Transverse colon (tissue), 4 donors: ENCODE measurements around the gene TAT.

Source experiments
- EP300 ChIP-seq: sonication (generic); formaldehyde crosslinking; IDR thresholded peaks from one replicate; pipeline ENCODE4 v1.6.1; 2017; ENCODE audit warnings: antibody characterized with exemption, low read depth
- POLR2A ChIP-seq: fragments of 450-650 bp; IDR thresholded peaks from one replicate; pipeline ENCODE4 v1.6.1; 2016; ENCODE audit warnings: antibody characterized with exemption, mild to moderate bottlenecking, moderate library complexity
- POLR2AphosphoS5 ChIP-seq, 3 donors: sonication (generic); formaldehyde crosslinking; IDR thresholded peaks; one replicate each; pipeline ENCODE4 v1.6.1; 2016; ENCODE audit warnings: antibody characterized with exemption in 3 of 3
- TF ChIP-seq, protein P1 (sequence below), 5 experiments: fragments of 200-600 bp in 3 of 5; fragments of 450-650 bp in 2 of 5; sonication (generic) in 3 of 5; IDR thresholded peaks; 1 replicate in 2 of 5; 2 replicates in 3 of 5; pipeline ENCODE4 v1.5.1; 2016 to 2017; ENCODE audit warnings: antibody characterized with exemption in 5 of 5, inconsistent platforms in 3 of 5, mild to moderate bottlenecking in 2 of 5, moderate library complexity in 1 of 5

DNA sequence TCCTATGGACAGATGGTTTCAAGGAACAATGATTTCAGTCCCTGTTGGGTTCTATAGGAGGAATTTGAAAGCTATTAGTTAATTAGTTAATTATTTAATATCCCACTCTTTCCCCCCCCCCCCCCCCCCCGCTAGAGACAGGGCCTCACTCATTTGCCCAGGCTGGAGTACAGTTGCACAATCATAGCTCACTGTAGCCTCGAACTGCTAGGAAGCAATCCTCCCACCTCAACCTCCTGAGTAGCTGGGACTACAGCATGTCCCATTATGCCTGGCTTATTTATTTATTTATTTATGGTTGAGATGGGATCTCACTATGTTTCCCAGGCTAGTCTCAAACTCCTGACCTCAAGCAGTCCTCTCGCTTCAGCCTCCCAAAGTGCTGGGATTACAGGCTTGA, 15.0 kb upstream of the TAT start:
- TF ChIP-seq, protein P1, sequence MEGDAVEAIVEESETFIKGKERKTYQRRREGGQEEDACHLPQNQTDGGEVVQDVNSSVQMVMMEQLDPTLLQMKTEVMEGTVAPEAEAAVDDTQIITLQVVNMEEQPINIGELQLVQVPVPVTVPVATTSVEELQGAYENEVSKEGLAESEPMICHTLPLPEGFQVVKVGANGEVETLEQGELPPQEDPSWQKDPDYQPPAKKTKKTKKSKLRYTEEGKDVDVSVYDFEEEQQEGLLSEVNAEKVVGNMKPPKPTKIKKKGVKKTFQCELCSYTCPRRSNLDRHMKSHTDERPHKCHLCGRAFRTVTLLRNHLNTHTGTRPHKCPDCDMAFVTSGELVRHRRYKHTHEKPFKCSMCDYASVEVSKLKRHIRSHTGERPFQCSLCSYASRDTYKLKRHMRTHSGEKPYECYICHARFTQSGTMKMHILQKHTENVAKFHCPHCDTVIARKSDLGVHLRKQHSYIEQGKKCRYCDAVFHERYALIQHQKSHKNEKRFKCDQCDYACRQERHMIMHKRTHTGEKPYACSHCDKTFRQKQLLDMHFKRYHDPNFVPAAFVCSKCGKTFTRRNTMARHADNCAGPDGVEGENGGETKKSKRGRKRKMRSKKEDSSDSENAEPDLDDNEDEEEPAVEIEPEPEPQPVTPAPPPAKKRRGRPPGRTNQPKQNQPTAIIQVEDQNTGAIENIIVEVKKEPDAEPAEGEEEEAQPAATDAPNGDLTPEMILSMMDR (IDR thresholded peaks at IDR 0.05), result no peak
- TF ChIP-seq EP300, result no peak
- TF ChIP-seq POLR2AphosphoS5 (IDR thresholded peaks at IDR 0.05), result no peak
- no peak for TF ChIP-seq POLR2A
